Activated effector memory CD4-positive, alpha-beta T cell treated with anti-CD3 and anti-CD28 coated beads, Interleukin-2, amount 50 U/mL, for 16 hours (primary cell): Measurements from ENCODE around the gene LSP1.

Experiments used
- DNase-seq: peaks from one replicate; pipeline ENCODE4 v3.0.0-alpha.2; 2020

LSP1 gene

GRCh38 chr11:1838077-1838425 lies 14.8 kb upstream of the LSP1 start:
- DNase-seq = no peak

- no peak for DNase-seq
These were observed 14.3 kb upstream of the LSP1 start, which contains the start of gene TNNI2 for GRCh38 chr11:1838426-1839144. Gene TNNI2 (plus strand): TSS chr11:1838981. CDS start chr11:1839697, 716 bp downstream.

GRCh38 chr11:1839204-1839923 lies 13.5 kb upstream of the LSP1 start:
- no peak for DNase-seq

- no peak for DNase-seq
These were observed 12.7 kb upstream of the LSP1 start for GRCh38 chr11:1839924-1840779.

- DNase-seq = no peak
These were observed 12.0 kb upstream of the LSP1 start for GRCh38 chr11:1840780-1841480.

- no peak for DNase-seq
These were observed 11.3 kb upstream of the LSP1 start for GRCh38 chr11:1841511-1842148.

- no peak for DNase-seq
These were observed 10.5 kb upstream of the LSP1 start for GRCh38 chr11:1842149-1843097.

GRCh38 chr11:1843098-1843473 lies 9.8 kb upstream of the LSP1 start:
- DNase-seq = no peak

- DNase-seq = no peak
These were observed 9.1 kb upstream of the LSP1 start for GRCh38 chr11:1843796-1844195.

- DNase-seq = peak; percentile 84
These were observed 8.4 kb upstream of the LSP1 start for GRCh38 chr11:1844221-1845094.

- DNase-seq = no peak
These were observed 7.8 kb upstream of the LSP1 start for GRCh38 chr11:1845095-1845429.

GRCh38 chr11:1845561-1846452 lies 7.1 kb upstream of the LSP1 start:
- DNase-seq = no peak

GRCh38 chr11:1846453-1846932 lies 6.4 kb upstream of the LSP1 start:
- DNase-seq = no peak

GRCh38 chr11:1847006-1847735 lies 5.7 kb upstream of the LSP1 start:
- no peak for DNase-seq

- DNase-seq = no peak
These were observed 4.8 kb upstream of the LSP1 start for GRCh38 chr11:1847926-1848639.

GRCh38 chr11:1848640-1849430 lies 4.0 kb upstream of the LSP1 start:
- no peak for DNase-seq
